MM.1S (cell line): ENCODE measurements around the gene ANTXR1.
A peak's percentile ranks its signal among the peaks of the same experiment; 100 is the strongest.

Experiments
- CTCF ChIP-seq: fragments of 300-600 bp; sonication (generic); IDR thresholded peaks from 2 replicates; pipeline ENCODE4 v1.5.1; 2016; ENCODE audit warnings: antibody characterized with exemption, low read length, mixed read lengths
- EZH2 ChIP-seq: fragments of 300-600 bp; sonication (generic); optimal IDR thresholded peaks from 2 replicates; pipeline ENCODE3; 2017; ENCODE audit warnings: low read depth, mild to moderate bottlenecking, antibody characterized with exemption, low read length, mixed read lengths
- EZH2phosphoT487 ChIP-seq: fragments of 300-600 bp; sonication (generic); IDR thresholded peaks from 2 replicates; pipeline ENCODE4 v1.6.1; 2018; ENCODE audit warnings: antibody characterized with exemption, low read length

- TF ChIP-seq CTCF: 0 out of 2 replicates have a peak, but pooled peaks have one; percentile 2
- no peak for TF ChIP-seq EZH2
- TF ChIP-seq EZH2phosphoT487: no peak
Observed at GRCh38 chr2:69013142-69013839, at the start of gene ANTXR1.
